Cardiac septum (tissue), 1 donor: ENCODE results near the gene SCP2. TPM values are rescaled to one million over a fixed set of nuclear protein-coding genes. Genes with fewer than 3 reads are reported as not detected.
"Not testable (repeated sequence)": the region's sequence is repeated elsewhere in the genome, so short reads cannot be mapped to it uniquely, and the experiment has no call there.

Source experiments
- DNase-seq: peaks from one replicate; pipeline ENCODE4 v3.0.0-alpha.2; 2020; ENCODE audit warnings: low spot score
- intact Hi-C: fragments of 100-400 bp; cut with DNase I; formaldehyde crosslinking; loops from one replicate; pipeline ENCODE4 v1.14.0; 2022
- total RNA-seq: library from RNA; stranded (reverse); fragmentation: NEBNext Ultra II Directional; extraction: Animal tissue kit (Norgen Biotek cat#: 25700); gene quantifications from one replicate; pipeline ENCODE4 v1.2.1, GENCODE V29; 2021
- donor health status: DM: no; HTN: no; CAD: no.

SCP2 gene
- total RNA-seq, 1 donor from 2014 or later = 124 TPM

- no peak for DNase-seq
- intact Hi-C loops = no loop called here
These were observed 11.7 kb upstream of the SCP2 start for GRCh38 chr1:52915211-52915854.

- no peak for DNase-seq
- intact Hi-C loops = no loop called here
These were observed 11.2 kb upstream of the SCP2 start for GRCh38 chr1:52915855-52916220.

- no peak for DNase-seq
- intact Hi-C loops = no loop called here
These were observed 10.7 kb upstream of the SCP2 start for GRCh38 chr1:52916241-52916975.

- intact Hi-C loops = no loop called here
These were observed 9.9 kb upstream of the SCP2 start for GRCh38 chr1:52917156-52917555.

DNA sequence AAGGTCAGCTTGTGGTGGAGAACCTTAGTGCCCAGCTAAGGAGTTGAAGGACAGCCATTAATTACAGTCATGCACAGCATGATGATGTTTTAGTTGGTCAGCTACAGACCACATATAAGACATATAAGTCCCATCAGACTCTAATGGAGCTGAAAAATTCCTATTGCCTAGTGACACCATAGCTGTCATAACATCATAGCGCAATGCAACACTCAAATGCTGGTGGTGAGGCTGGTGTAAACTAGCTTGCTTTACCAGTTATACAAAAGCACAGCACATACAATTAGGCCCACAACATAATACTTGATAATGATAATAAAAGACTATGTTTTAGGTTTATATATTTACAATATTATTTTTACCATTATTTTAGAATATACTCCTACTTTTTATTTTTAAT lies 9.5 kb upstream of the SCP2 start:
- DNase-seq = no peak
- intact Hi-C loops = no loop called here

More at GRCh38 chr1:52917156-52917555, 9.9 kb upstream of the SCP2 start:
- no peak for DNase-seq

DNA sequence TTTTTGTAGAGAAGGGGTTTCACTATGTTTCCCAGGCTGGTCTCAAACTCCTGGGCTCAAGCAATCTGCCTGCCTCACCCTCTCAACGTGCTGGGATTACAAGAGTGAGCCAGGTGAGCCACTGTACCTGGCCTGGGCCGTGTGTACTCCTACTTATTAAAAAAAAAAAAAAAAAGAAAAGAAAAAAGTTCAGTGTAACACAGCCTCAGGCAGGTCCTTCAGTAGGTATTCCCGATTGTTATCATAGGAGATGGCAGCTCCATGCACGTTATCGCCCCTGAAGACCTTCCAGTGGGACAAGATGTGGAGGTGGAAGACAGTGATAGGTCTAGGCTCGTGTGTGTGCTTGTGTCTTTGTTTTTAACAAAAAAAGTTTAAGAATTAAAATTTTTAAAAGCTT lies 8.9 kb upstream of the SCP2 start:
- intact Hi-C loops = no loop called here
- no peak for DNase-seq

GRCh38 chr1:52919051-52919722 lies 7.9 kb upstream of the SCP2 start:
- intact Hi-C loops = no loop called here

GRCh38 chr1:52919723-52920483 lies 7.2 kb upstream of the SCP2 start:
- intact Hi-C loops = loop anchor here (2.0 kb wide), 1 partner anchor 15 kb away; no protein-coding TSS in a partner anchor
- DNase-seq = no peak

More at GRCh38 chr1:52919051-52919722, 7.9 kb upstream of the SCP2 start:
- DNase-seq = no peak

DNA sequence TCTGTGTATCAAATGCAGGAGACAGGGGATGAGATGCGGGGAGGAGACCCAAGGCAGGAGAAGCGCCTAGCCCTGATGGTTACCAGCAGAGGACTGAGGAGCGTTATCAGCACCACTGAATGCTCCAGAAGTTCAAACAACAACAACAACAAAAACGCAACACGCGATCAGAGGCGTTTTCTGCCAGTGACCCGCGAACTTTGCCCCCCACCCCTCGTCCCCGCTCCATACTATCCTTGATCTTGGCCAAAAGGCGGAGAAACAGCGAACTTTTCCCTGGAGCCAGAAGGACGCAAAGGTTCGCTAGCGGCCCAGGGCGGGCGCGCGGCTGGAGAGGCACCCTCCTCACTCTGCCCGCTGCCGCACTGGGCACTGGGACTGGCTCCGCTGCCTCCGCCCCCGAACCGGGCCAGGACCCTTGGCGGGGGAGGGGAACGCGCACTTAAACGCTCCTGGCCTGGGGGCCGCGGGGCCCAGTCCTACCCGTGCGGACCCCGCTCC lies 6.2 kb upstream of the SCP2 start:
- intact Hi-C loops = loop anchor here (2.0 kb wide), 1 partner anchor 16 kb away; no protein-coding TSS in a partner anchor
- DNase-seq = peak; percentile 81

GRCh38 chr1:52925571-52926005 lies 1.5 kb upstream of the SCP2 start:
- intact Hi-C loops = loop anchor here (2.0 to 5.0 kb wide), 3 partner anchors 199 to 518 kb away; partner anchors contain the start of genes COA7 and ZYG11B
- DNase-seq = no peak

DNA sequence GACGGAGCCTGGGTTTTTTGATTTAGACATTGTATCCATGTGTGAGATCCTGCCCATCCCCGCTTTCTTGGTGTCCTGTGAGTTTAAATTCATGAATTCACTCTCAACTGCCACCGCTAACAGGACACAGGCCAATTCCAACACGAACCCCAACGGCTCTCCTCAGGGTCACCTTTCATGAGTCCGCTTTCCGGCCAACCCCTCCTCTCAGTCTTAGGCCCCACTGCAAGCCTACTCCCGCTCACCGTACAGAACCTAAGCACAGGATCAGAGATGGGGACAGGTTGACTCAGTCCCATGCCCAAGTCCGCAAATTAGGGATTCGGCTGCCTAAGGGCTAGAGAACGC lies 238 bp upstream of the SCP2 start:
- DNase-seq = no peak
- intact Hi-C loops = loop anchor here (2.0 to 5.0 kb wide), 3 partner anchors 200 to 520 kb away; partner anchors contain the start of genes COA7 and ZYG11B

- DNase-seq = no peak
- intact Hi-C loops = loop anchor here (5.0 kb wide), 1 partner anchor 521 kb away; no protein-coding TSS in a partner anchor
These were observed 934 bp downstream of the SCP2 start for GRCh38 chr1:52928015-52928404.

DNA sequence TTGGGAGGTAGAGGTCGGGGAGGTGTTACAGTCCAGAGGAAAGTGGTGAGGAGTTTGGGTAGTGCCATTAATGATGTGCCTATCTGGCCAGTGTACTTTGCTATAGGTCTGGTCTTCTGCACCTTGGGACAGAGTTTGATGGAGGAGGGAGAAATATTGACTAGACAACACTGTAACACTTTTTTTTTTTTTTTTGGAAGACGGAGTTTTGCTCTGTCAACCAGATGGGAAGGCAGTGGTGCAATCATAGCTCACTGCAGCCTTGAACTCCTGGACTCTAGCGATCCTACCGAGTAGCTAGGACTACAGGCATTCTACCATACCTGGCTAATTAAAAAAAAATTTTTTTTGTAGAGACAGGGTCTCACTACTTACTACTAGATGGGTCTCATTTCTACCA lies 1.9 kb downstream of the SCP2 start:
- intact Hi-C loops = loop anchor here (5.0 kb wide), 1 partner anchor 522 kb away; no protein-coding TSS in a partner anchor
- DNase-seq = no peak

DNA sequence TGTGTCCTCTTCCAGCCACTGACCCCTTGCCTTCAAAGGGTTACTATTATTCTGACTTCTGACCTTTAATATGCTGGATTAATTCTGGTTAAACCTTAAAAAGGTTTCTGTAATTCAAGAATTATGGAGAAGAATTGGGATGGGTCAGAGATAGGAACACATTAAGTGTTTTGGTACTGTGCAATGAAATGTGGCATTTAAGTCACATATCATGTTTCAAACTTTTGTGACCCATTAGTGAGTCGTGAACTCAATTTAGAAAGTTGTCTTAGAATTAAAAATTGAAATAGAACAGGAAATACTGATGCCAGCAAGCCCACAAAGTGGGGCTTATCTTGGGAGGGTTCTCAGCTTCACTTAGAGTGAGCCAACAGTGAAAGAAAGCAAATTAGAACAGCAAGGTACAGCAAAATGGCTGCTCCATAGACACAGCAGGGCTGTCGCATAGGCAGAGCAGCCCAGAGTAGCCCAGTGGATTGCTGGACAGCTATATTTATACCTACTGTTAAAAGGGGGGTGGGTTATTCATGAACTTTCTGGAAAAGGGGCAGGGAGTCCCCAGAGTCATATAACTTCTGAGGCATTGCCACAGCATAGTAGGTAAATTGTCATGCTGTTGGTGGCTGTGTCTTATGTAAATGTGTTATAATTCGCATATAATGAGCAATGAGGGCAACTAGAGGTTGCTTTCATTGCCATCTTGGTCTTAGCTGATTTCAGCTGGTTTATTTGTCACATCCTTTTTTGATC lies 10.5 kb downstream of the SCP2 start:
- no peak for DNase-seq
- intact Hi-C loops = no loop called here

GRCh38 chr1:52938183-52938451 lies 11.0 kb downstream of the SCP2 start:
- DNase-seq = no peak
- intact Hi-C loops = no loop called here

- no peak for DNase-seq
- intact Hi-C loops = no loop called here
These were observed 16.9 kb downstream of the SCP2 start for GRCh38 chr1:52943876-52944416.

DNA sequence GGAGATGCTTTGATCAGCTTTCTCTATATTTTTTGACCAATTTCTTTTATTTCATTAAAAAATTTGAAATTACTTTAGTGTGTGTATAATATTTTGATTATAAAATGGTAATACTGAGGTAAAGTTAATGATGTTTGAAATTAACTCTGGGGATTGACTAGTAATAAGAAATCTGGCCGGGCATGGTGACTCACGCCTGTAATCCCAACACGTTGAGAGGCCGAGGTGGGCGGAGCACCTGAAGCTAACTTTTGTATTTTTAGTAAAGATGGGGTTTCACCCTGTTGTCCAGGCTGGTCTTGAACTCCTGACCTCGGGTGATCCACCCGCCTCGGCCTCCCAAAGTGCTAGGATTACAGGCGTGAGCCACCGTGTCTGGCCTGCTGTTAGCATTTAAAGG lies 17.5 kb downstream of the SCP2 start:
- intact Hi-C loops = no loop called here
- no peak for DNase-seq

- DNase-seq = no peak
- intact Hi-C loops = no loop called here
These were observed 20.4 kb downstream of the SCP2 start for GRCh38 chr1:52947490-52947889.

- intact Hi-C loops, DNase-seq: not testable (repeated sequence)
These were observed 22.5 kb downstream of the SCP2 start for GRCh38 chr1:52949602-52950001.
